Stomach smooth muscle (tissue), 2 donors: Measurements from ENCODE around the gene NFYC.

Experiments
- H3K27ac ChIP-seq: one replicate; pipeline ENCODE4 v1.7.0; 2013; ENCODE audit warnings: mild to moderate bottlenecking, low read length, inconsistent platforms
- H3K27me3 ChIP-seq, 2 donors: one replicate each; pipeline ENCODE4 v1.7.0; 2013; ENCODE audit warnings: low read length in 2 of 2; ENCODE audit not compliant: insufficient read depth in 2 of 2, control insufficient read depth in 1 of 2
- H3K36me3 ChIP-seq, 2 donors: one replicate each; pipeline ENCODE4 v1.7.0; 2013; ENCODE audit warnings: low read length in 2 of 2; ENCODE audit not compliant: control insufficient read depth in 2 of 2, insufficient read depth in 2 of 2
- H3K4me1 ChIP-seq: one replicate; pipeline ENCODE4 v1.7.0; 2013; ENCODE audit warnings: low read length; ENCODE audit not compliant: control insufficient read depth, insufficient read depth
- H3K4me3 ChIP-seq, 2 donors: one replicate each; pipeline ENCODE4 v1.7.0; 2013; ENCODE audit warnings: low read length in 2 of 2
- H3K9ac ChIP-seq, 2 donors: one replicate each; pipeline ENCODE4 v1.7.0; 2013; ENCODE audit warnings: low read length in 2 of 2, mild to moderate bottlenecking in 1 of 2
- H3K9me3 ChIP-seq, 2 donors: one replicate each; pipeline ENCODE4 v1.7.0; 2013; ENCODE audit warnings: low read length in 2 of 2; ENCODE audit not compliant: control insufficient read depth in 2 of 2
- donor health status: healthy.
- donor health status: Pancreatic carcinoma.

The NFYC gene

GRCh38 chr1:40792036-40792435 lies 100.5 kb downstream of the NFYC start:
- Histone ChIP-seq H3K27me3 (no peaks in the 10 kb centered on the region), H3K4me1 (peaks cover 72% of the 10 kb centered on the region), H3K9me3 (no peaks in the 10 kb centered on the region), H3K4me3 (no peak overlapping the region), H3K9ac (peak overlapping the region in 1 of 2 donors; percentile 47), H3K27ac (peak overlapping the region; percentile 41), H3K36me3 (peaks cover 0 to 3% of the 10 kb centered on the region in 2 donors)

GRCh38 chr1:40793617-40794016 lies 102.1 kb downstream of the NFYC start:
- Histone ChIP-seq H3K9ac (no peak overlapping the region), H3K9me3 (no peaks in the 10 kb centered on the region), H3K27ac (no peak overlapping the region), H3K4me1 (peaks cover 73% of the 10 kb centered on the region), H3K27me3 (no peaks in the 10 kb centered on the region), H3K36me3 (peaks cover 0 to 3% of the 10 kb centered on the region in 2 donors), H3K4me3 (no peak overlapping the region)

- Histone ChIP-seq H3K9me3 (no peaks in the 10 kb centered on the region), H3K27me3 (no peaks in the 10 kb centered on the region), H3K27ac (no peak overlapping the region), H3K9ac (no peak overlapping the region), H3K36me3 (peaks cover 0 to 3% of the 10 kb centered on the region in 2 donors), H3K4me1 (peaks cover 74% of the 10 kb centered on the region), H3K4me3 (no peak overlapping the region)
These were observed 102.5 kb downstream of the NFYC start for GRCh38 chr1:40794048-40794447.

GRCh38 chr1:40794974-40795715 lies 103.6 kb downstream of the NFYC start:
- no peaks in the 10 kb centered on the region for H3K9me3 ChIP-seq
- peak overlapping the region; percentile 70 for H3K27ac ChIP-seq
- peaks cover 74% of the 10 kb centered on the region for H3K4me1 ChIP-seq
- no peak overlapping the region for H3K4me3 ChIP-seq
- H3K9ac ChIP-seq: no peak overlapping the region
- H3K36me3 ChIP-seq: peaks cover 0 to 3% of the 10 kb centered on the region in 2 donors
- no peaks in the 10 kb centered on the region for H3K27me3 ChIP-seq

GRCh38 chr1:40795811-40796586 lies 104.5 kb downstream of the NFYC start:
- Histone ChIP-seq H3K27me3 (no peaks in the 10 kb centered on the region), H3K27ac (peak overlapping the region; percentile 70), H3K9me3 (no peaks in the 10 kb centered on the region), H3K36me3 (peaks cover 0 to 3% of the 10 kb centered on the region in 2 donors), H3K4me3 (no peak overlapping the region), H3K4me1 (peaks cover 74% of the 10 kb centered on the region), H3K9ac (no peak overlapping the region)

GRCh38 chr1:40796939-40797667 lies 105.6 kb downstream of the NFYC start:
- peak overlapping the region; percentile 80 for H3K27ac ChIP-seq

GRCh38 chr1:40797668-40798010 lies 106.1 kb downstream of the NFYC start:
- H3K4me1 ChIP-seq: peaks cover 72% of the 10 kb centered on the region
- H3K36me3 ChIP-seq: peaks cover 0 to 3% of the 10 kb centered on the region in 2 donors
- no peak overlapping the region for H3K4me3 ChIP-seq
- peak overlapping the region; percentile 80 for H3K27ac ChIP-seq
- no peaks in the 10 kb centered on the region for H3K9me3 ChIP-seq
- H3K9ac ChIP-seq: peak overlapping the region in 1 of 2 donors; percentile 36
- H3K27me3 ChIP-seq: no peaks in the 10 kb centered on the region

More at GRCh38 chr1:40796939-40797667, 105.6 kb downstream of the NFYC start:
- H3K4me3 ChIP-seq: no peak overlapping the region
- H3K9me3 ChIP-seq: no peaks in the 10 kb centered on the region
- peaks cover 0 to 3% of the 10 kb centered on the region in 2 donors for H3K36me3 ChIP-seq
- H3K9ac ChIP-seq: peak overlapping the region in 1 of 2 donors; percentile 36
- H3K27me3 ChIP-seq: no peaks in the 10 kb centered on the region
- peaks cover 74% of the 10 kb centered on the region for H3K4me1 ChIP-seq

GRCh38 chr1:40798366-40799281 lies 107.1 kb downstream of the NFYC start:
- H3K27ac ChIP-seq: peak overlapping the region; percentile 80
- no peaks in the 10 kb centered on the region for H3K36me3 ChIP-seq
- H3K9ac ChIP-seq: peak overlapping the region in 1 of 2 donors; percentile 51
- no peaks in the 10 kb centered on the region for H3K27me3 ChIP-seq
- peak overlapping the region in 1 of 2 donors; percentile 55 for H3K4me3 ChIP-seq
- peaks cover 77% of the 10 kb centered on the region for H3K4me1 ChIP-seq
- H3K9me3 ChIP-seq: no peaks in the 10 kb centered on the region

GRCh38 chr1:40799351-40799867 lies 107.9 kb downstream of the NFYC start:
- H3K9ac ChIP-seq: peak overlapping the region in 1 of 2 donors; percentile 36
- H3K4me3 ChIP-seq: peak overlapping the region; percentile 4 to 55
- H3K4me1 ChIP-seq: peaks cover 79% of the 10 kb centered on the region
- no peaks in the 10 kb centered on the region for H3K9me3 ChIP-seq
- H3K27me3 ChIP-seq: no peaks in the 10 kb centered on the region
- peak overlapping the region; percentile 80 for H3K27ac ChIP-seq
- no peaks in the 10 kb centered on the region for H3K36me3 ChIP-seq

- Histone ChIP-seq H3K27ac (peak overlapping the region; percentile 83), H3K4me1 (peaks cover 79% of the 10 kb centered on the region), H3K36me3 (no peaks in the 10 kb centered on the region), H3K27me3 (no peaks in the 10 kb centered on the region), H3K4me3 (peak overlapping the region; percentile 69 to 71), H3K9ac (peak overlapping the region; percentile 78 to 87), H3K9me3 (no peaks in the 10 kb centered on the region)
These were observed 110.2 kb downstream of the NFYC start for GRCh38 chr1:40801742-40802077.
